Lower leg skin (tissue), 3 donors: ENCODE measurements around the gene HK2.

Experiments used
- POLR2A ChIP-seq, 2 donors: fragments of 450-650 bp; IDR thresholded peaks; one replicate each; pipeline ENCODE4 v1.6.1; 2016 to 2017; ENCODE audit warnings: antibody characterized with exemption in 2 of 2, mild to moderate bottlenecking in 1 of 2, moderate library complexity in 1 of 2
- TF ChIP-seq, protein P1 (sequence below), 3 donors: fragments of 450-650 bp; IDR thresholded peaks; one replicate each; pipeline ENCODE4 v1.5.1; 2016; ENCODE audit warnings: antibody characterized with exemption in 3 of 3, mild to moderate bottlenecking in 3 of 3, moderate library complexity in 2 of 3

DNA sequence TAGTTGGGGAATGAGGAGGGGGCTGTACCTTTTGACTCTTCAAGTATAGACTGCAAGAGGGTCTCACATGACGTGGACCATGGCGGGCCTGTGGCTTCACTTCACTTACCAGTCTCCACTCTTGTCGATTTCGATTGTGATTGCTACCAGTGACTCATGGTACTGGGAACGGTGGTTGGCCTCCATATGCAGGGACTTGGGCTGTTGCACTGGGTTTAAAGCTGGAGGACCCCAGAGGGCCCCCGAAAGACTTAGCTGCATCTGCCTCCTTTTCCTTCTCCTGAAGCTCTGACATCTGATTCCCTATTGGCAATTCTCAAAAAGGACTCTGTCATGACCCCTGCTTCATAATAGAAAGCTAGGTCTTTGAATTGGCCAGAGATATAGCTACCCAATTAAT is 43.4 kb downstream of the HK2 start:
- TF ChIP-seq, protein P1, sequence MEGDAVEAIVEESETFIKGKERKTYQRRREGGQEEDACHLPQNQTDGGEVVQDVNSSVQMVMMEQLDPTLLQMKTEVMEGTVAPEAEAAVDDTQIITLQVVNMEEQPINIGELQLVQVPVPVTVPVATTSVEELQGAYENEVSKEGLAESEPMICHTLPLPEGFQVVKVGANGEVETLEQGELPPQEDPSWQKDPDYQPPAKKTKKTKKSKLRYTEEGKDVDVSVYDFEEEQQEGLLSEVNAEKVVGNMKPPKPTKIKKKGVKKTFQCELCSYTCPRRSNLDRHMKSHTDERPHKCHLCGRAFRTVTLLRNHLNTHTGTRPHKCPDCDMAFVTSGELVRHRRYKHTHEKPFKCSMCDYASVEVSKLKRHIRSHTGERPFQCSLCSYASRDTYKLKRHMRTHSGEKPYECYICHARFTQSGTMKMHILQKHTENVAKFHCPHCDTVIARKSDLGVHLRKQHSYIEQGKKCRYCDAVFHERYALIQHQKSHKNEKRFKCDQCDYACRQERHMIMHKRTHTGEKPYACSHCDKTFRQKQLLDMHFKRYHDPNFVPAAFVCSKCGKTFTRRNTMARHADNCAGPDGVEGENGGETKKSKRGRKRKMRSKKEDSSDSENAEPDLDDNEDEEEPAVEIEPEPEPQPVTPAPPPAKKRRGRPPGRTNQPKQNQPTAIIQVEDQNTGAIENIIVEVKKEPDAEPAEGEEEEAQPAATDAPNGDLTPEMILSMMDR (IDR thresholded peaks at IDR 0.05), result no peak
- TF ChIP-seq POLR2A (IDR thresholded peaks at IDR 0.05), result no peak
